Loucy (cell line): Measurements from ENCODE around the gene CALHM2.

Source experiments
- CTCF ChIP-seq: fragments of 200-600 bp; sonication (generic); conservative IDR thresholded peaks from 2 replicates; pipeline ENCODE4 v1.5.1; 2014; ENCODE audit warnings: mild to moderate bottlenecking, antibody characterized with exemption, low read length
- EZH2phosphoT487 ChIP-seq: fragments of 200-600 bp; IDR thresholded peaks from 2 replicates; pipeline ENCODE4 v1.6.1; 2018; ENCODE audit warnings: antibody characterized with exemption, mild to moderate bottlenecking, moderate library complexity, borderline replicate concordance

- TF ChIP-seq CTCF (no peak), EZH2phosphoT487 (no peak)
These were observed 28.4 kb downstream of the CALHM2 start for GRCh38 chr10:103423748-103424147.
